K562 (cell line): ENCODE results near the gene ZDHHC3. TPM values are rescaled to one million over a fixed set of nuclear protein-coding genes. Genes with fewer than 3 reads are reported as not detected.

Source experiments
- CHD1 ChIP-seq: fragments of 200-600 bp; sonication (generic); IDR thresholded peaks from one replicate; pipeline ENCODE4 v1.6.1; 2012; ENCODE audit warnings: mild to moderate bottlenecking, moderate library complexity, low read length, inconsistent platforms
- E2F3 ChIP-seq: fragments of 250-450 bp; sonication (Bioruptor Pico); IDR thresholded peaks from 2 replicates; pipeline ENCODE4 v1.4.0; 2020; ENCODE audit warnings: mild to moderate bottlenecking
- FIP1L1 ChIP-seq: fragments of 200-400 bp; formaldehyde crosslinking; IDR thresholded peaks from 2 replicates; pipeline ENCODE4 v1.6.1; 2018; ENCODE audit warnings: mild to moderate bottlenecking, low read depth, low read length; ENCODE audit not compliant: poor library complexity, severe bottlenecking
- HMG20A ChIP-seq: fragments of 450-650 bp; formaldehyde crosslinking; conservative IDR thresholded peaks from 2 replicates; pipeline ENCODE4 v1.4.0; 2020; ENCODE audit warnings: mild to moderate bottlenecking, mixed read lengths
- JUND ChIP-seq, 2 experiments: IDR thresholded peaks; 2 replicates in 1 of 2; 3 replicates in 1 of 2; pipeline ENCODE4 v1.6.1; 2011; ENCODE audit warnings: borderline replicate concordance in 2 of 2, low read depth in 2 of 2, low read length in 2 of 2, improper control_type of control experiment in 1 of 2, missing biosample characterization in 1 of 2, missing genetic modification characterization in 1 of 2, missing genetic modification reagents in 1 of 2
- MCM7 ChIP-seq, 2 experiments: fragments of 450-650 bp; IDR thresholded peaks; 2 replicates each; pipeline ENCODE4 v1.6.1; 2016 to 2018
- MLX ChIP-seq, 2 experiments: fragments of 450-650 bp in 1 of 2; sonication (generic) in 1 of 2; formaldehyde crosslinking; conservative IDR thresholded peaks; 2 replicates each; pipeline versions ENCODE4 v1.4.0 to v1.8.1; 2020 to 2022; ENCODE audit warnings: mild to moderate bottlenecking in 1 of 2, missing genetic modification reagents in 1 of 2
- RCOR1 ChIP-seq, 2 experiments: IDR thresholded peaks; 2 replicates each; pipeline ENCODE4 v1.6.1; 2012; ENCODE audit warnings: low read depth in 2 of 2, low read length in 2 of 2, borderline replicate concordance in 1 of 2, improper control_type of control experiment in 1 of 2
- SETDB1 ChIP-seq: IDR thresholded peaks from one replicate; pipeline ENCODE4 v1.6.1; 2012; ENCODE audit warnings: low read length, control low read depth, inconsistent platforms
- SP2 ChIP-seq: IDR thresholded peaks from 2 replicates; pipeline ENCODE4 v1.6.1; 2011; ENCODE audit warnings: mild to moderate bottlenecking, low read depth, low read length, moderate library complexity; ENCODE audit not compliant: poor library complexity, severe bottlenecking; ENCODE audit errors: extremely low read depth
- ZNF445 ChIP-seq: fragments of 250-450 bp; sonication (Bioruptor Pico); IDR thresholded peaks from 2 replicates; pipeline ENCODE4 v1.4.0; 2020; ENCODE audit warnings: low read depth, mild to moderate bottlenecking, moderate library complexity
- ZNF644 ChIP-seq: fragments of 200-800 bp; sonication (Bioruptor generic); IDR thresholded peaks from 2 replicates; pipeline ENCODE4 v1.6.1; 2016; ENCODE audit warnings: low read depth, missing genetic modification characterization, missing compliant biosample characterization
- polyA plus RNA-seq, 8 experiments: library from polyadenylated mRNA; depleted of rRNA in 4 of 8; stranded (reverse) in 5 of 8; unstranded in 3 of 8; fragments of >200 nt; fragmentation: Nextera tagmentation in 2 of 8; fragmentation: Illumina TruSeq in 1 of 8; extraction: Ambion mirVana in 2 of 8; extraction: Trizol in 1 of 8; gene quantifications; 2 replicates each; pipeline versions ENCODE4 v1.2.1 to v1.2.3, GENCODE V29; 2011 to 2014; ENCODE audit warnings: inconsistent platforms in 1 of 8, missing spikeins in 1 of 8
- total RNA-seq, 7 experiments: library from RNA; depleted of rRNA in 6 of 7; stranded (reverse); fragments of >200 nt in 6 of 7; fragmentation: Illumina TruSeq in 2 of 7; extraction: Trizol in 2 of 7; gene quantifications; 2 replicates each; pipeline versions ENCODE4 v1.2.1 to v1.2.3, GENCODE V29; 2011 to 2021; ENCODE audit warnings: low replicate concordance in 1 of 7
- TF ChIP-seq, protein P1 (sequence below): sonication (generic); formaldehyde crosslinking; IDR thresholded peaks from 2 replicates; pipeline ENCODE4 v1.8.1; 2022; ENCODE audit warnings: missing genetic modification reagents
- TF ChIP-seq, protein P2 (sequence below), 2 experiments: fragments of 450-650 bp in 1 of 2; sonication (generic) in 1 of 2; formaldehyde crosslinking in 1 of 2; IDR thresholded peaks; 2 replicates each; pipeline versions ENCODE4 v1.7.1 to v1.9.0; 2016 to 2022; ENCODE audit warnings: inconsistent platforms in 1 of 2, mild to moderate bottlenecking in 1 of 2, missing genetic modification reagents in 1 of 2

Gene ZDHHC3
- total and polyA plus RNA-seq, 9 of the 15 experiments (the other 6 are each of a cell fraction or from before 2014, with no cell fraction given), result 10.3 to 120 (median 67.2) TPM

- TF ChIP-seq JUND (IDR thresholded peaks at IDR 0.05; ENCODE audit: borderline replicate concordance, low read depth, low read length), result peak; percentile 42; the same call in 1 of the 2 replicates
- TF ChIP-seq JUND (tag; IDR thresholded peaks at IDR 0.05; ENCODE audit: borderline replicate concordance, low read depth, low read length), result no peak; the same call in 2 of the 3 replicates
- TF ChIP-seq HMG20A, result no peak
- TF ChIP-seq E2F3 (CRISPR knock-in tag), result no peak
- TF ChIP-seq CHD1, result peak; percentile 24
- TF ChIP-seq MLX (CRISPR knock-in tag; conservative IDR thresholded peaks at IDR 0.05), result no peak
- no peak for TF ChIP-seq ZNF644 (tag)
- peak; percentile 47 for TF ChIP-seq SETDB1
- peak in 1 of 2 experiments; percentile 61; a peak in 1 of 4 replicates for TF ChIP-seq RCOR1 (IDR thresholded peaks at IDR 0.05; ENCODE audit: borderline replicate concordance in 1 of 2, low read depth in 2 of 2, low read length in 2 of 2)
- TF ChIP-seq, protein P1, sequence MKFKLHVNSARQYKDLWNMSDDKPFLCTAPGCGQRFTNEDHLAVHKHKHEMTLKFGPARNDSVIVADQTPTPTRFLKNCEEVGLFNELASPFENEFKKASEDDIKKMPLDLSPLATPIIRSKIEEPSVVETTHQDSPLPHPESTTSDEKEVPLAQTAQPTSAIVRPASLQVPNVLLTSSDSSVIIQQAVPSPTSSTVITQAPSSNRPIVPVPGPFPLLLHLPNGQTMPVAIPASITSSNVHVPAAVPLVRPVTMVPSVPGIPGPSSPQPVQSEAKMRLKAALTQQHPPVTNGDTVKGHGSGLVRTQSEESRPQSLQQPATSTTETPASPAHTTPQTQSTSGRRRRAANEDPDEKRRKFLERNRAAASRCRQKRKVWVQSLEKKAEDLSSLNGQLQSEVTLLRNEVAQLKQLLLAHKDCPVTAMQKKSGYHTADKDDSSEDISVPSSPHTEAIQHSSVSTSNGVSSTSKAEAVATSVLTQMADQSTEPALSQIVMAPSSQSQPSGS (CRISPR knock-in tag), result no peak
- TF ChIP-seq, protein P2, sequence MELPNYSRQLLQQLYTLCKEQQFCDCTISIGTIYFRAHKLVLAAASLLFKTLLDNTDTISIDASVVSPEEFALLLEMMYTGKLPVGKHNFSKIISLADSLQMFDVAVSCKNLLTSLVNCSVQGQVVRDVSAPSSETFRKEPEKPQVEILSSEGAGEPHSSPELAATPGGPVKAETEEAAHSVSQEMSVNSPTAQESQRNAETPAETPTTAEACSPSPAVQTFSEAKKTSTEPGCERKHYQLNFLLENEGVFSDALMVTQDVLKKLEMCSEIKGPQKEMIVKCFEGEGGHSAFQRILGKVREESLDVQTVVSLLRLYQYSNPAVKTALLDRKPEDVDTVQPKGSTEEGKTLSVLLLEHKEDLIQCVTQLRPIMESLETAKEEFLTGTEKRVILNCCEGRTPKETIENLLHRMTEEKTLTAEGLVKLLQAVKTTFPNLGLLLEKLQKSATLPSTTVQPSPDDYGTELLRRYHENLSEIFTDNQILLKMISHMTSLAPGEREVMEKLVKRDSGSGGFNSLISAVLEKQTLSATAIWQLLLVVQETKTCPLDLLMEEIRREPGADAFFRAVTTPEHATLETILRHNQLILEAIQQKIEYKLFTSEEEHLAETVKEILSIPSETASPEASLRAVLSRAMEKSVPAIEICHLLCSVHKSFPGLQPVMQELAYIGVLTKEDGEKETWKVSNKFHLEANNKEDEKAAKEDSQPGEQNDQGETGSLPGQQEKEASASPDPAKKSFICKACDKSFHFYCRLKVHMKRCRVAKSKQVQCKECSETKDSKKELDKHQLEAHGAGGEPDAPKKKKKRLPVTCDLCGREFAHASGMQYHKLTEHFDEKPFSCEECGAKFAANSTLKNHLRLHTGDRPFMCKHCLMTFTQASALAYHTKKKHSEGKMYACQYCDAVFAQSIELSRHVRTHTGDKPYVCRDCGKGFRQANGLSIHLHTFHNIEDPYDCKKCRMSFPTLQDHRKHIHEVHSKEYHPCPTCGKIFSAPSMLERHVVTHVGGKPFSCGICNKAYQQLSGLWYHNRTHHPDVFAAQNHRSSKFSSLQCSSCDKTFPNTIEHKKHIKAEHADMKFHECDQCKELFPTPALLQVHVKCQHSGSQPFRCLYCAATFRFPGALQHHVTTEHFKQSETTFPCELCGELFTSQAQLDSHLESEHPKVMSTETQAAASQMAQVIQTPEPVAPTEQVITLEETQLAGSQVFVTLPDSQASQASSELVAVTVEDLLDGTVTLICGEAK (IDR thresholded peaks at IDR 0.05), result peak; percentile 24; the same call in 1 of the 2 replicates
- TF ChIP-seq, protein P2 (CRISPR knock-in tag; IDR thresholded peaks at IDR 0.05), result no peak
- TF ChIP-seq ZNF445, result no peak
- no peak for TF ChIP-seq MCM7 (IDR thresholded peaks at IDR 0.05)
- TF ChIP-seq SP2, result no peak
- TF ChIP-seq FIP1L1, result peak; percentile 31
Observed at GRCh38 chr3:44976002-44976815, at the start of gene ZDHHC3, which contains the start of gene EXOSC7 (continued).
